Gastrocnemius medialis (tissue), 4 donors: Measurements from ENCODE around the gene ROGDI. TPM values are rescaled to one million over a fixed set of nuclear protein-coding genes. Genes with fewer than 3 reads are reported as not detected.

Experiments
- ATAC-seq, 2 donors: fragments of 150-250 bp; one replicate each; pipeline ENCODE4 v1.9.1; 2016
- DNase-seq, 2 donors: peaks; one replicate each; pipeline ENCODE4 v3.0.0-alpha.2; 2019
- H3K27ac ChIP-seq, 4 donors: fragments of 200-600 bp; sonication (generic); 1 replicate in 1 of 4; 2 replicates in 3 of 4; pipeline ENCODE4 v1.5.1; 2016 to 2018; ENCODE audit warnings: mild to moderate bottlenecking in 2 of 4, moderate library complexity in 1 of 4
- H3K27me3 ChIP-seq, 3 donors: fragments of 200-600 bp; sonication (generic) in 2 of 3; 1 replicate in 1 of 3; 2 replicates in 2 of 3; pipeline versions ENCODE4 v1.5.1 to v1.6.0; 2016 to 2019; ENCODE audit warnings: mild to moderate bottlenecking in 1 of 3, moderate library complexity in 1 of 3
- H3K36me3 ChIP-seq, 2 donors: fragments of 200-600 bp; sonication (generic) in 1 of 2; one replicate each; pipeline ENCODE4 v1.5.1; 2017 to 2018
- H3K4me1 ChIP-seq, 2 donors: fragments of 200-600 bp; sonication (generic) in 1 of 2; one replicate each; pipeline ENCODE4 v1.5.1; 2016 to 2017; ENCODE audit warnings: mild to moderate bottlenecking in 2 of 2
- H3K4me3 ChIP-seq, 4 donors: fragments of 200-600 bp; sonication (generic) in 3 of 4; 1 replicate in 1 of 4; 2 replicates in 3 of 4; pipeline ENCODE4 v1.5.1; 2016 to 2019; ENCODE audit warnings: mild to moderate bottlenecking in 2 of 4
- H3K9me3 ChIP-seq, 3 donors: fragments of 200-600 bp; sonication (generic) in 2 of 3; 1 replicate in 1 of 3; 2 replicates in 2 of 3; pipeline ENCODE4 v1.5.1; 2016 to 2019
- POLR2A ChIP-seq, 2 donors: fragments of 450-650 bp; IDR thresholded peaks; one replicate each; pipeline ENCODE4 v1.6.1; 2017; ENCODE audit warnings: antibody characterized with exemption in 2 of 2, mild to moderate bottlenecking in 2 of 2, moderate library complexity in 2 of 2
- in situ Hi-C, 4 donors: fragments of 200-750 bp; cut with MboI; loops; one replicate each; pipeline versions ENCODE4 v1.15.0 to v1.8.0; 2017; ENCODE audit warnings: low sequenced_read_pairs in 4 of 4
- intact Hi-C: fragments of 100-400 bp; cut with DNase I; formaldehyde crosslinking; loops from one replicate; pipeline ENCODE4 v1.15.1; 2023; ENCODE audit warnings: low total_unique reads
- total RNA-seq, 4 donors: library from RNA; depleted of rRNA; stranded (reverse); fragments of >200 nt; gene quantifications; one replicate each; pipeline versions ENCODE4 v1.1.0 to v1.2.3, GENCODE V29; 2016
- TF ChIP-seq, protein P1 (sequence below), 5 experiments: fragments of 450-650 bp in 3 of 5; fragments of 200-600 bp in 2 of 5; sonication (generic) in 2 of 5; IDR thresholded peaks in 4 of 5; conservative IDR thresholded peaks in 1 of 5; 1 replicate in 4 of 5; 2 replicates in 1 of 5; pipeline ENCODE4 v1.5.1; 2016 to 2019; ENCODE audit warnings: antibody characterized with exemption in 5 of 5, mild to moderate bottlenecking in 3 of 5, moderate library complexity in 3 of 5

The ROGDI gene
- total RNA-seq, 4 donors from 2014 or later = 11.6 to 31.1 (median 26.0) TPM

DNA sequence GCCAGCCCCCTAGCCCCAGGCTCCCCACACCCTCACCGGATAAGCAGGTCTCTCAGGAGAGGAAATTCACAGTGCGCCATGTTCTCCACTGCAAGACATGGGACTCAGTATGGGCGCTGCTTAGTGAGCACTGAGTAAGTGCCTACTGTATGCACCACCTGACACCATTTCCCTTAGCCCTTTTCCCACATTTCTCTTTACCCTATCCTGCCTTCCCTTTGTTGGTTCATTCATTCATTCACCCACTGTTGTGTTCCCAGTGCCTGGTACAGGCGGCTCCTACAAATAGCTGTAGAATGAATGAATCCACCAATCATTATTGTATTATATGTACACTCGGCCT, 24.4 kb downstream of the ROGDI start:
- ATAC-seq = no peak
- no peak for TF ChIP-seq POLR2A (IDR thresholded peaks at IDR 0.05)
- TF ChIP-seq, protein P1, sequence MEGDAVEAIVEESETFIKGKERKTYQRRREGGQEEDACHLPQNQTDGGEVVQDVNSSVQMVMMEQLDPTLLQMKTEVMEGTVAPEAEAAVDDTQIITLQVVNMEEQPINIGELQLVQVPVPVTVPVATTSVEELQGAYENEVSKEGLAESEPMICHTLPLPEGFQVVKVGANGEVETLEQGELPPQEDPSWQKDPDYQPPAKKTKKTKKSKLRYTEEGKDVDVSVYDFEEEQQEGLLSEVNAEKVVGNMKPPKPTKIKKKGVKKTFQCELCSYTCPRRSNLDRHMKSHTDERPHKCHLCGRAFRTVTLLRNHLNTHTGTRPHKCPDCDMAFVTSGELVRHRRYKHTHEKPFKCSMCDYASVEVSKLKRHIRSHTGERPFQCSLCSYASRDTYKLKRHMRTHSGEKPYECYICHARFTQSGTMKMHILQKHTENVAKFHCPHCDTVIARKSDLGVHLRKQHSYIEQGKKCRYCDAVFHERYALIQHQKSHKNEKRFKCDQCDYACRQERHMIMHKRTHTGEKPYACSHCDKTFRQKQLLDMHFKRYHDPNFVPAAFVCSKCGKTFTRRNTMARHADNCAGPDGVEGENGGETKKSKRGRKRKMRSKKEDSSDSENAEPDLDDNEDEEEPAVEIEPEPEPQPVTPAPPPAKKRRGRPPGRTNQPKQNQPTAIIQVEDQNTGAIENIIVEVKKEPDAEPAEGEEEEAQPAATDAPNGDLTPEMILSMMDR (IDR thresholded peaks at IDR 0.05 in 4 of 5, conservative IDR thresholded peaks at IDR 0.05 in 1 of 5) = no peak
- in situ Hi-C loops = no loop called here

GRCh38 chr16:4777339-4778049, 24.9 kb downstream of the ROGDI start:
- Histone ChIP-seq H3K36me3 (no peaks in the 10 kb centered on the region), H3K4me3 (no peak overlapping the region), H3K4me1 (no peaks in the 10 kb centered on the region), H3K9me3 (no peaks in the 10 kb centered on the region), H3K27me3 (no peaks in the 10 kb centered on the region), H3K27ac (no peak overlapping the region)
- intact Hi-C loops = no loop called here
- TF ChIP-seq, protein P1 (IDR thresholded peaks at IDR 0.05 in 4 of 5, conservative IDR thresholded peaks at IDR 0.05 in 1 of 5) = no peak
- TF ChIP-seq POLR2A (IDR thresholded peaks at IDR 0.05) = no peak
- DNase-seq (no peak), ATAC-seq (no peak)
- in situ Hi-C loops = no loop called here

More for the DNA sequence above, 24.4 kb downstream of the ROGDI start:
- no peaks in the 10 kb centered on the region for H3K4me1 ChIP-seq
- intact Hi-C loops = no loop called here
- H3K27me3 ChIP-seq = no peaks in the 10 kb centered on the region
- H3K27ac ChIP-seq = no peak overlapping the region
- no peak for DNase-seq
- no peaks in the 10 kb centered on the region for H3K9me3 ChIP-seq
- no peaks in the 10 kb centered on the region for H3K36me3 ChIP-seq
- no peak overlapping the region for H3K4me3 ChIP-seq

GRCh38 chr16:4776141-4776705, 26.2 kb downstream of the ROGDI start:
- in situ Hi-C loops = no loop called here
- Histone ChIP-seq H3K9me3 (no peaks in the 10 kb centered on the region), H3K27ac (no peak overlapping the region), H3K36me3 (no peaks in the 10 kb centered on the region), H3K4me1 (no peaks in the 10 kb centered on the region), H3K4me3 (no peak overlapping the region), H3K27me3 (no peaks in the 10 kb centered on the region)
- DNase-seq (no peak), ATAC-seq (no peak)
- intact Hi-C loops = no loop called here
- TF ChIP-seq, protein P1 (IDR thresholded peaks at IDR 0.05 in 4 of 5, conservative IDR thresholded peaks at IDR 0.05 in 1 of 5) = no peak
- no peak for TF ChIP-seq POLR2A (IDR thresholded peaks at IDR 0.05)

- no peak for TF ChIP-seq POLR2A (IDR thresholded peaks at IDR 0.05)
- TF ChIP-seq, protein P1 (IDR thresholded peaks at IDR 0.05 in 4 of 5, conservative IDR thresholded peaks at IDR 0.05 in 1 of 5) = no peak
- no peak for DNase-seq
- intact Hi-C loops (no loop called here), in situ Hi-C loops (no loop called here)
- Histone ChIP-seq H3K27me3 (no peaks in the 10 kb centered on the region), H3K36me3 (no peaks in the 10 kb centered on the region), H3K27ac (no peak overlapping the region), H3K4me3 (no peak overlapping the region), H3K9me3 (no peaks in the 10 kb centered on the region), H3K4me1 (no peaks in the 10 kb centered on the region)
- no peak for ATAC-seq
Measured at GRCh38 chr16:4775005-4775404, 27.4 kb downstream of the ROGDI start.
